SK-N-MC (cell line): ENCODE results near the gene MCRS1.

Experiments used
- EZH2 ChIP-seq: fragments of 200-600 bp; sonication (generic); IDR thresholded peaks from one replicate; pipeline ENCODE4 v1.6.1; 2017; ENCODE audit warnings: antibody characterized with exemption
- FOXP2 ChIP-seq: optimal IDR thresholded peaks from 2 replicates; pipeline ENCODE3; 2011; ENCODE audit warnings: mild to moderate bottlenecking, moderate library complexity; ENCODE audit not compliant: insufficient read depth; ENCODE audit errors: extremely low read length, control extremely low read depth
- POLR2AphosphoS5 ChIP-seq: IDR thresholded peaks from 2 replicates; pipeline ENCODE4 v1.6.1; 2012; ENCODE audit warnings: mild to moderate bottlenecking, low read depth, low read length, borderline replicate concordance

DNA sequence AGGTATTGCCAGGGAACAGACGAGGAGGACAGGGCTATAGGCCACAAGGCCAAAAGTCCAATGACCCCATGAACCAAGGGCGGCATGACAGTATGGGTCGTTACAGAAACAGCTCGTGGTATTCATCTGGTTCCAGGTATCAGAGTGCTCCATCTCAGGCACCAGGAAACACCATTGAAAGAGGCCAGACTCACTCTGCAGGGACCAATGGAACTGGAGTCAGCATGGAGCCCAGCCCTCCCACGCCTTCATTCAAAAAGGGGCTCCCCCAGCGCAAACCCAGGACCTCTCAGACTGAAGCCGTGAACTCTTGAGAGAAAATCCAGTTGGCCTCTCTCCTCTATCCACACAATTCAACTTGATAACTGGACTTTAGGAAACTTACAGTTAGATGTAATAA is 42.0 kb downstream of the MCRS1 start:
- no peak for TF ChIP-seq EZH2
- TF ChIP-seq POLR2AphosphoS5: no peak
- TF ChIP-seq FOXP2: no peak
